ENCODE measurements around the gene FSIP2.

Gene FSIP2

DNA sequence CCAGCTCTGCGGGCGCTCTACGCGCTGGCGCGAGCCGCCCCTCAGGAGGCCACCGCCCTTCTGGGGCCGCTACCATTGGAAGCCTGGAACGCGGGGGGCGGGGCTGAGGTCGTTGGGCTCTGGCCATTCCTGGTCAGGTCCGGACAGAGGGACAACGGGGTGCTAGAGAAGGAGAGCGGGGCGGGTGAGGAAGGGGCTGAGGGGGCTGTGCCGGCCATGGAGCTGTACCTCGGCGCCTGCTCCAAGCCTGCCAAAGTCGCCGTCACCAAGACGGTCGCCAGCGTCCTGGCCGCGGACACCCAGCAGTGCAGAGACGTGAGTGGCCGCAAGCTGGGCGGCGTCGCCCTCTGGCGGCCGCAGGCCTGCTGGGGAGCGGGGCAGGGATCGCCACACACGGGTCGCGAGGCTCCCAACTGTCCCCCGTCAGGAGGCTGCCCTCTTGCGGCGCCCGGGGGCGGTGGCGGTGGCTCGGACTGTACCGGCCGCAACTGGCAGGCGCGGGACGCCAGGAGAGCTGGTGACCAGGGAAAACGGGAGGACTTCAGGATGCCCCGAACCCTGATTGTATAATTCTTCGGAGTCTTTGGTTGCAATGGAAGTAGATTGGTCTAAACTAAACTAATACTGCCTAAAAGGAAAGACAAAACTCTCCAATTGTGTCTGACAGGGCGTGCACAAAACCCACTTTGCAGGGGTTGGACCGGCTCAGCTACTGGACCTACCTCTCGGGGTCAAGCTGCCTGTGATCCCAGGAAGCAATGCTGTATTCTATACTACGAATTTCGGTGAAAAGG lies at the start of gene FSIP2:
FSIP2 (plus strand) TSS at position 126 of the 794 bp plus-strand sequence; CDS start at position 217, 91 bp downstream.
- H3K4me3 ChIP-seq (replicated peaks; ENCODE audit: low read depth, low read length), result peak within 1 kb of the TSS; percentile 55

GRCh38 chr2:185689906-185690539 lies 48.6 kb upstream of the FSIP2 start:
- H3K4me3 ChIP-seq (replicated peaks; ENCODE audit: low read depth, low read length), result no peak overlapping the region

More for the DNA sequence above, at the start of gene FSIP2:
- peak; percentile 72 for DNase-seq (ENCODE audit: low read depth)
- peak; percentile 59 for TF ChIP-seq CTCF (IDR thresholded peaks at IDR 0.05; ENCODE audit: low read length, missing control alignments)

GRCh38 chr2:185695711-185696235 lies 42.8 kb upstream of the FSIP2 start:
- H3K4me3 ChIP-seq (replicated peaks; ENCODE audit: low read depth, low read length), result no peak overlapping the region
- TF ChIP-seq CTCF (IDR thresholded peaks at IDR 0.05; ENCODE audit: low read length, missing control alignments), result no peak
- DNase-seq (ENCODE audit: low read depth), result no peak

More at GRCh38 chr2:185689906-185690539, 48.6 kb upstream of the FSIP2 start:
- no peak for TF ChIP-seq CTCF (IDR thresholded peaks at IDR 0.05; ENCODE audit: low read length, missing control alignments)
- DNase-seq (ENCODE audit: low read depth), result no peak

GRCh38 chr2:185700883-185701282 lies 37.7 kb upstream of the FSIP2 start:
- TF ChIP-seq CTCF (IDR thresholded peaks at IDR 0.05; ENCODE audit: low read length, missing control alignments), result no peak
- H3K4me3 ChIP-seq (replicated peaks; ENCODE audit: low read depth, low read length), result no peak overlapping the region
- no peak for DNase-seq (ENCODE audit: low read depth)

GRCh38 chr2:185734658-185735057 lies 3.9 kb upstream of the FSIP2 start:
- TF ChIP-seq CTCF (IDR thresholded peaks at IDR 0.05; ENCODE audit: low read length, missing control alignments), result no peak
- no peak overlapping the region for H3K4me3 ChIP-seq (replicated peaks; ENCODE audit: low read depth, low read length)
- DNase-seq (ENCODE audit: low read depth), result no peak

DNA sequence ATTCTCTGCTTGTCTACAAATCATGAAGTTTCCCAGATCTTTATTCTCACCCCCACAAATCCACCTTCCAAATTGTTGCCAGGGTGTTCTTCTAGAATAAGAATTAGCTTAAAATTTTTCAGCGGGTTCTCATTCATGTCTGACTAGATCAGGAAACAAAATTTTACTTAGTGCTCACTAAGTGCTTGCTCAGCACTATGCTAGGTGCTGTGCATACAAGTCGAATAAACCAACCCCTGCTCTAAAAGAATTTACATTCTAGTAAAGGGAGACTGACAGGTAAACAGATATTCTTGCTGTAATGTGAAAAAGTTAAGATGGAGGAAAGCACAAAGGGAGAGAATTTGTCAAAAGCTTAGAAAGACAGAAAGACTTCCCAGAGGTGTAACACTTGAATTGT lies 2.4 kb upstream of the FSIP2 start:
- DNase-seq (ENCODE audit: low read depth), result no peak
- H3K4me3 ChIP-seq (replicated peaks; ENCODE audit: low read depth, low read length), result no peak overlapping the region
- TF ChIP-seq CTCF (IDR thresholded peaks at IDR 0.05; ENCODE audit: low read length, missing control alignments), result no peak
